Measurements from ENCODE around the gene CDH1. TPM values are rescaled to one million over a fixed set of nuclear protein-coding genes. Genes with fewer than 3 reads are reported as not detected.

Gene CDH1
- total RNA-seq, 4 donors from 2014 or later: 156 to 243 (median 188) TPM

DNA sequence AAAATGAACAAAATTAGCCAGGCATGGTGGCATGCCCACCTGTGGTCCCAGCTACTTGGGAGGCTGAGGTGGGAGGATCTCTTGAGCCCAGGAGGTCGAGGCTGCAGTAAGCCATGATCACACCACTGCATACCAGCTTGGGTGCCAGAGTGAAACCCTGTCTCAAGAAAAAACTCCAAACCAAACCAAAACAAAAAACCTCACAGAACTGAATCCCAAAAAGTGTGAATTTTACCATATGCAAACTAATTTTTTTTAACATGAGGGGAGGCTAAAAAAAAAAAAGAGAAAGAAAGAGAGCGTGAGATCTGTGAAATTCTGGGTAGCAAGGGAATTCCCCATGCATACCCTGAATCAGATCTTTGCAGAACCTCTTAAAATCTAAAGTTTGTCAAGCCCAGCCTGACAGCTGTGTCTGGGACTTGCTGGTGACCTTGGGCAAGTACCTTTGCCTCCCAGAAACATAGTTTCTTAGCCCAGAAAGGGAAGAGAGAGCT, 17.1 kb upstream of the CDH1 start:
- no peak overlapping the region for H3K4me3 ChIP-seq (ENCODE audit: low read depth, poor library complexity, severe bottlenecking)
- no peak for DNase-seq (ENCODE audit: low spot score in 2 of 2)
- TF ChIP-seq, protein P1, sequence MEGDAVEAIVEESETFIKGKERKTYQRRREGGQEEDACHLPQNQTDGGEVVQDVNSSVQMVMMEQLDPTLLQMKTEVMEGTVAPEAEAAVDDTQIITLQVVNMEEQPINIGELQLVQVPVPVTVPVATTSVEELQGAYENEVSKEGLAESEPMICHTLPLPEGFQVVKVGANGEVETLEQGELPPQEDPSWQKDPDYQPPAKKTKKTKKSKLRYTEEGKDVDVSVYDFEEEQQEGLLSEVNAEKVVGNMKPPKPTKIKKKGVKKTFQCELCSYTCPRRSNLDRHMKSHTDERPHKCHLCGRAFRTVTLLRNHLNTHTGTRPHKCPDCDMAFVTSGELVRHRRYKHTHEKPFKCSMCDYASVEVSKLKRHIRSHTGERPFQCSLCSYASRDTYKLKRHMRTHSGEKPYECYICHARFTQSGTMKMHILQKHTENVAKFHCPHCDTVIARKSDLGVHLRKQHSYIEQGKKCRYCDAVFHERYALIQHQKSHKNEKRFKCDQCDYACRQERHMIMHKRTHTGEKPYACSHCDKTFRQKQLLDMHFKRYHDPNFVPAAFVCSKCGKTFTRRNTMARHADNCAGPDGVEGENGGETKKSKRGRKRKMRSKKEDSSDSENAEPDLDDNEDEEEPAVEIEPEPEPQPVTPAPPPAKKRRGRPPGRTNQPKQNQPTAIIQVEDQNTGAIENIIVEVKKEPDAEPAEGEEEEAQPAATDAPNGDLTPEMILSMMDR (IDR thresholded peaks at IDR 0.05): no peak
- TF ChIP-seq POLR2A (IDR thresholded peaks at IDR 0.05): no peak
- intact Hi-C loops (cut with DNase I; ENCODE audit: low total_unique reads): no loop called here
- WGBS, 2 donors: 80 to 82% methylated on average over 2 of the region's 2 CpGs

GRCh38 chr16:68722119-68723024, 14.7 kb upstream of the CDH1 start:
- no peak for DNase-seq (ENCODE audit: low spot score in 2 of 2)
- no peak for TF ChIP-seq POLR2A (IDR thresholded peaks at IDR 0.05)
- TF ChIP-seq, protein P1 (IDR thresholded peaks at IDR 0.05): no peak
- 54 to 55% methylated on average over 12 of the region's 12 CpGs for WGBS, 2 donors
- intact Hi-C loops (cut with DNase I; ENCODE audit: low total_unique reads): no loop called here
- H3K4me3 ChIP-seq (ENCODE audit: low read depth, poor library complexity, severe bottlenecking): no peak overlapping the region

- intact Hi-C loops (cut with DNase I; ENCODE audit: low total_unique reads): no loop called here
- DNase-seq (ENCODE audit: low spot score in 2 of 2): no peak
- 36 to 42% methylated on average over 3 of the region's 3 CpGs for WGBS, 2 donors
- TF ChIP-seq, protein P1 (IDR thresholded peaks at IDR 0.05): no peak
- TF ChIP-seq POLR2A (IDR thresholded peaks at IDR 0.05): no peak
- H3K4me3 ChIP-seq (ENCODE audit: low read depth, poor library complexity, severe bottlenecking): no peak overlapping the region
Measured at GRCh38 chr16:68724797-68725196, 12.3 kb upstream of the CDH1 start.

GRCh38 chr16:68728523-68728922, 8.6 kb upstream of the CDH1 start:
- intact Hi-C loops (cut with DNase I; ENCODE audit: low total_unique reads): no loop called here
- no peak for DNase-seq (ENCODE audit: low spot score in 2 of 2)
- TF ChIP-seq, protein P1 (IDR thresholded peaks at IDR 0.05): no peak
- TF ChIP-seq POLR2A (IDR thresholded peaks at IDR 0.05): no peak
- H3K4me3 ChIP-seq (ENCODE audit: low read depth, poor library complexity, severe bottlenecking): no peak overlapping the region
- 76 to 78% methylated on average over 4 of the region's 4 CpGs for WGBS, 2 donors

DNA sequence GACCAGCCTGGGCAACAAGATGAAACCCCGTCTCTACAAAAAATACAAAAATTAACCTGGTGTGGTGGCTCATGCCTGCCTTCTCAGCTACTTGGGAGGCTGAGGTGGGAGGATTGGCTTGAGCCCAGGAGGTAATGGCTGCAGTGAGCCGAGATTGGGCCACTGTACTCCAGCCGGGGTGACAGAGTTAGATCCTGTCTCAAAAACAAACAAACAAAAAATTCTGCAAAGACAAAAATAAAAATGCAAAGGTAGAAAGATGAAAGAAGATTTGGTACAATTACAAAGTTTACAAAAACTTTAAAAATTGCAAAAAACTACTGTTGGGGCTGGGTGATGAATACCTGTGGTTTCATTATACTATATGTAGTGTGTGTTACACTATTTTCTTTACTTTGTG, 5.5 kb upstream of the CDH1 start:
- TF ChIP-seq POLR2A (IDR thresholded peaks at IDR 0.05): no peak
- TF ChIP-seq, protein P1 (IDR thresholded peaks at IDR 0.05): no peak
- 36 to 39% methylated on average over 3 of the region's 3 CpGs for WGBS, 2 donors

More for the DNA sequence above, 5.5 kb upstream of the CDH1 start:
- H3K4me3 ChIP-seq (ENCODE audit: low read depth, poor library complexity, severe bottlenecking): no peak overlapping the region
- no peak for DNase-seq (ENCODE audit: low spot score in 2 of 2)
- intact Hi-C loops (cut with DNase I; ENCODE audit: low total_unique reads): no loop called here
